Nephron (organoid): ENCODE measurements around the gene ZNF467.

Source experiments
- H3K27ac Mint-ChIP-seq, 3 experiments: 2 replicates each; pipeline ENCODE4 v1.8.0; 2020; ENCODE audit warnings: mixed read lengths in 3 of 3, mild to moderate bottlenecking in 2 of 3, moderate library complexity in 1 of 3
- H3K27me3 Mint-ChIP-seq: 2 replicates; pipeline ENCODE4 v1.8.0; 2021; ENCODE audit warnings: low read depth, mild to moderate bottlenecking, moderate library complexity, mixed read lengths
- H3K36me3 Mint-ChIP-seq: 2 replicates; pipeline ENCODE4 v1.8.0; 2020; ENCODE audit warnings: low read depth, mixed read lengths
- H3K4me1 Mint-ChIP-seq: 2 replicates; pipeline ENCODE4 v1.8.0; 2020; ENCODE audit warnings: mixed read lengths
- H3K4me3 Mint-ChIP-seq, 3 experiments: 2 replicates each; pipeline ENCODE4 v1.8.0; 2020; ENCODE audit warnings: mild to moderate bottlenecking in 3 of 3, mixed read lengths in 3 of 3, moderate library complexity in 2 of 3
- H3K9me3 Mint-ChIP-seq: 2 replicates; pipeline ENCODE4 v1.8.0; 2020; ENCODE audit warnings: mixed read lengths
- CTCF ChIP-seq, 3 experiments: fragments of 200-600 bp; sonication (generic); IDR thresholded peaks; one replicate each; pipeline ENCODE4 v1.5.0; 2021; ENCODE audit warnings: antibody characterized with exemption in 3 of 3; ENCODE audit not compliant: unreplicated experiment in 3 of 3

ZNF467 gene

GRCh38 chr7:149752646-149753045 is 20.7 kb downstream of the ZNF467 start:
- TF ChIP-seq CTCF (IDR thresholded peaks at IDR 0.05; ENCODE audit: unreplicated experiment in 3 of 3) = no peak

GRCh38 chr7:149751043-149751775 is 22.2 kb downstream of the ZNF467 start:
- H3K27me3 Mint-ChIP-seq = peaks cover 7% of the 10 kb centered on the region
- H3K36me3 Mint-ChIP-seq = no peaks in the 10 kb centered on the region
- H3K9me3 Mint-ChIP-seq = no peaks in the 10 kb centered on the region
- TF ChIP-seq CTCF (IDR thresholded peaks at IDR 0.05; ENCODE audit: unreplicated experiment in 3 of 3) = no peak
- peaks cover 5% of the 10 kb centered on the region for H3K4me1 Mint-ChIP-seq
- no peak overlapping the region for H3K4me3 Mint-ChIP-seq
- no peak overlapping the region for H3K27ac Mint-ChIP-seq

More at GRCh38 chr7:149752646-149753045, 20.7 kb downstream of the ZNF467 start:
- Mint-ChIP-seq H3K4me1 (peaks cover 5% of the 10 kb centered on the region), H3K36me3 (no peaks in the 10 kb centered on the region), H3K27ac (no peak overlapping the region), H3K9me3 (no peaks in the 10 kb centered on the region), H3K27me3 (peaks cover 7% of the 10 kb centered on the region), H3K4me3 (no peak overlapping the region)

GRCh38 chr7:149750122-149750845 is 23.1 kb downstream of the ZNF467 start:
- H3K4me3 Mint-ChIP-seq = no peak overlapping the region
- no peaks in the 10 kb centered on the region for H3K9me3 Mint-ChIP-seq
- H3K27ac Mint-ChIP-seq = no peak overlapping the region
- H3K27me3 Mint-ChIP-seq = peaks cover 7% of the 10 kb centered on the region
- no peaks in the 10 kb centered on the region for H3K36me3 Mint-ChIP-seq
- TF ChIP-seq CTCF (IDR thresholded peaks at IDR 0.05; ENCODE audit: unreplicated experiment in 3 of 3) = no peak
- peaks cover 5% of the 10 kb centered on the region for H3K4me1 Mint-ChIP-seq

GRCh38 chr7:149748076-149748874 is 25.1 kb downstream of the ZNF467 start:
- peaks cover 3% of the 10 kb centered on the region for H3K27me3 Mint-ChIP-seq
- H3K9me3 Mint-ChIP-seq = no peaks in the 10 kb centered on the region
- no peak overlapping the region for H3K4me3 Mint-ChIP-seq
- no peak overlapping the region for H3K27ac Mint-ChIP-seq
- H3K36me3 Mint-ChIP-seq = no peaks in the 10 kb centered on the region
- peaks cover 5% of the 10 kb centered on the region for H3K4me1 Mint-ChIP-seq
- TF ChIP-seq CTCF (IDR thresholded peaks at IDR 0.05; ENCODE audit: unreplicated experiment in 3 of 3) = no peak

GRCh38 chr7:149743476-149744255 is 29.7 kb downstream of the ZNF467 start:
- no peak for TF ChIP-seq CTCF (IDR thresholded peaks at IDR 0.05; ENCODE audit: unreplicated experiment in 3 of 3)
- Mint-ChIP-seq H3K4me3 (no peak overlapping the region), H3K4me1 (peaks cover 7% of the 10 kb centered on the region), H3K9me3 (no peaks in the 10 kb centered on the region), H3K27ac (no peak overlapping the region), H3K36me3 (no peaks in the 10 kb centered on the region), H3K27me3 (peaks cover 7% of the 10 kb centered on the region)
